CD4-positive, alpha-beta T cell (primary cell): ENCODE measurements around the gene CAMKK1. TPM values are rescaled to one million over a fixed set of nuclear protein-coding genes. Genes with fewer than 3 reads are reported as not detected.

Experiments
- ATAC-seq: fragments of 200-7000 bp; cut with Tn5 transposase; one replicate; pipeline ENCODE4 v1.10.0; 2022; ENCODE audit warnings: mild to moderate bottlenecking; ENCODE audit not compliant: poor library complexity
- CTCF ChIA-PET: fragments of 350-600 bp; sonication (Branson Sonifier 250); formaldehyde crosslinking; loops from one replicate; lab custom pipeline; 2021; ENCODE audit warnings: antibody characterized with exemption, inconsistent platforms; lab: Charles Lee
- POLR2A ChIA-PET: fragments of 350-600 bp; sonication (Branson Sonifier 250); formaldehyde crosslinking; loops from one replicate; lab custom pipeline; 2021; ENCODE audit warnings: antibody characterized with exemption, inconsistent platforms; lab: Charles Lee
- DNase-seq, 14 experiments: peaks; one replicate each; pipeline ENCODE4 v3.0.0-alpha.2; 2013 to 2020; ENCODE audit warnings: mixed read lengths in 2 of 14
- H3K27ac ChIP-seq, 2 donors: one replicate each; pipeline versions ENCODE4 v1.5.1 to v1.7.0; 2013; ENCODE audit warnings: low read length in 2 of 2, low read depth in 1 of 2, mild to moderate bottlenecking in 1 of 2
- H3K27me3 ChIP-seq, 2 experiments: 1 replicate in 1 of 2; 2 replicates in 1 of 2; pipeline versions ENCODE4 v1.6.1 to v1.7.0; 2013; ENCODE audit warnings: low read length in 2 of 2, control low read depth in 1 of 2, mild to moderate bottlenecking in 1 of 2, moderate library complexity in 1 of 2; ENCODE audit not compliant: insufficient read depth in 2 of 2, control insufficient read depth in 1 of 2
- H3K36me3 ChIP-seq: one replicate; pipeline ENCODE4 v1.6.1; 2013; ENCODE audit warnings: low read length, control low read depth; ENCODE audit not compliant: insufficient read depth
- H3K4me1 ChIP-seq: one replicate; pipeline ENCODE4 v1.6.1; 2013; ENCODE audit warnings: low read length, control low read depth; ENCODE audit not compliant: insufficient read depth
- H3K4me3 ChIP-seq: one replicate; pipeline ENCODE4 v1.5.1; 2013; ENCODE audit warnings: mild to moderate bottlenecking, low read length, moderate library complexity
- H3K9me3 ChIP-seq, 2 experiments: 1 replicate in 1 of 2; 2 replicates in 1 of 2; pipeline versions ENCODE4 v1.6.1 to v1.7.0; 2013; ENCODE audit warnings: low read length in 2 of 2, mild to moderate bottlenecking in 2 of 2, control low read depth in 1 of 2, moderate library complexity in 1 of 2; ENCODE audit not compliant: control insufficient read depth in 1 of 2, insufficient read depth in 1 of 2
- H3K27ac Mint-ChIP-seq: one replicate; pipeline ENCODE4 v1.8.0; 2020; ENCODE audit warnings: mixed read lengths
- H3K27me3 Mint-ChIP-seq: one replicate; pipeline ENCODE4 v1.8.0; 2021; ENCODE audit warnings: mixed read lengths
- H3K36me3 Mint-ChIP-seq: one replicate; pipeline ENCODE4 v1.8.0; 2021; ENCODE audit warnings: low read depth, mixed read lengths
- H3K4me1 Mint-ChIP-seq: one replicate; pipeline ENCODE4 v1.8.0; 2021; ENCODE audit warnings: low read depth, mixed read lengths
- H3K4me3 Mint-ChIP-seq: one replicate; pipeline ENCODE4 v1.8.0; 2020; ENCODE audit warnings: mild to moderate bottlenecking, mixed read lengths
- H3K9me3 Mint-ChIP-seq: one replicate; pipeline ENCODE4 v1.8.0; 2020; ENCODE audit warnings: mixed read lengths
- CTCF ChIP-seq: fragments of 200-600 bp; IDR thresholded peaks from one replicate; pipeline ENCODE4 v1.8.0; 2022; ENCODE audit warnings: antibody characterized with exemption, mild to moderate bottlenecking
- intact Hi-C, 2 experiments: fragments of 100-400 bp; cut with DNase I in 1 of 2; cut with micrococcal nuclease in 1 of 2; formaldehyde crosslinking; loops; one replicate each; pipeline versions ENCODE4 v1.15.1 to v1.9.0; 2023 to 2025; cut with DNase I, micrococcal nuclease
- total RNA-seq, 174 experiments: library from RNA in 2 of 174; stranded (reverse) in 2 of 174; gene quantifications; one replicate each; pipeline ENCODE4 v1.2.3 and lab custom pipeline; 2021 to 2026

Gene CAMKK1
- total RNA-seq, 2 experiments from 2014 or later = 4.8 to 4.9 TPM

- Mint-ChIP-seq H3K9me3 (no peaks in the 10 kb centered on the region), H3K27me3 (no peaks in the 10 kb centered on the region), H3K4me3 (no peak overlapping the region), H3K4me1 (peaks cover 7% of the 10 kb centered on the region), H3K36me3 (peaks cover 5% of the 10 kb centered on the region), H3K27ac (no peak overlapping the region)
- ChIA-PET POLR2A (no interaction called here), CTCF (no interaction called here)
- DNase-seq (no peak), ATAC-seq (no peak)
- Histone ChIP-seq H3K27me3 (no peaks in the 10 kb centered on the region), H3K4me1 (no peaks in the 10 kb centered on the region), H3K9me3 (no peaks in the 10 kb centered on the region), H3K27ac (no peak overlapping the region), H3K4me3 (no peak overlapping the region), H3K36me3 (no peaks in the 10 kb centered on the region)
- no peak for TF ChIP-seq CTCF
- intact Hi-C loops = no loop called here
Observed at GRCh38 chr17:3867106-3867505, 25.7 kb downstream of the CAMKK1 start.

GRCh38 chr17:3866276-3866675 is 26.6 kb downstream of the CAMKK1 start:
- Mint-ChIP-seq H3K9me3 (no peaks in the 10 kb centered on the region), H3K27me3 (no peaks in the 10 kb centered on the region), H3K4me1 (peaks cover 7% of the 10 kb centered on the region), H3K4me3 (no peak overlapping the region), H3K36me3 (peaks cover 5% of the 10 kb centered on the region), H3K27ac (no peak overlapping the region)
- ChIA-PET CTCF (no interaction called here), POLR2A (no interaction called here)
- Histone ChIP-seq H3K36me3 (peaks cover 1% of the 10 kb centered on the region), H3K4me1 (no peaks in the 10 kb centered on the region), H3K9me3 (no peaks in the 10 kb centered on the region), H3K27me3 (no peaks in the 10 kb centered on the region), H3K27ac (no peak overlapping the region), H3K4me3 (no peak overlapping the region)
- TF ChIP-seq CTCF = no peak
- ATAC-seq = no peak
- no peak for DNase-seq
- intact Hi-C loops = no loop called here

GRCh38 chr17:3865176-3865575 is 27.7 kb downstream of the CAMKK1 start:
- POLR2A ChIA-PET = no interaction called here
- DNase-seq (no peak), ATAC-seq (no peak)
- Histone ChIP-seq H3K27me3 (no peaks in the 10 kb centered on the region), H3K4me1 (no peaks in the 10 kb centered on the region), H3K36me3 (peaks cover 5% of the 10 kb centered on the region), H3K27ac (no peak overlapping the region), H3K9me3 (no peaks in the 10 kb centered on the region), H3K4me3 (no peak overlapping the region)
- H3K4me3 Mint-ChIP-seq = no peak overlapping the region
- H3K4me1 Mint-ChIP-seq = no peaks in the 10 kb centered on the region
- TF ChIP-seq CTCF = no peak
- intact Hi-C loops = no loop called here
- H3K9me3 Mint-ChIP-seq = no peaks in the 10 kb centered on the region
- H3K36me3 Mint-ChIP-seq = no peaks in the 10 kb centered on the region
- no peak overlapping the region for H3K27ac Mint-ChIP-seq
- no peaks in the 10 kb centered on the region for H3K27me3 Mint-ChIP-seq
- CTCF ChIA-PET = no interaction called here
